ENCODE data around the gene PTRH2. TPM values are rescaled to one million over a fixed set of nuclear protein-coding genes. Genes with fewer than 3 reads are reported as not detected.

PTRH2 gene
- total RNA-seq, 1 donor from 2014 or later, result 29.9 TPM

GRCh38 chr17:59652119-59652518 is 55.1 kb downstream of the PTRH2 start:
- Mint-ChIP-seq H3K27me3 (no peaks in the 10 kb centered on the region), H3K9me3 (no peaks in the 10 kb centered on the region), H3K36me3 (ENCODE audit: low read depth) (peaks cover 83% of the 10 kb centered on the region), H3K4me3 (no peak overlapping the region), H3K4me1 (peaks cover 3% of the 10 kb centered on the region), H3K27ac (no peak overlapping the region)
- DNase-seq (no peak), ATAC-seq (ENCODE audit: low read depth) (no peak)
- no peak for TF ChIP-seq CTCF (IDR thresholded peaks at IDR 0.05)
- intact Hi-C loops (cut with micrococcal nuclease), result no loop called here
- CTCF ChIA-PET, result no interaction called here
- POLR2A ChIA-PET, result no interaction called here

GRCh38 chr17:59651346-59651745 is 55.9 kb downstream of the PTRH2 start:
- ATAC-seq (ENCODE audit: low read depth) (no peak), DNase-seq (no peak)
- Mint-ChIP-seq H3K4me3 (no peak overlapping the region), H3K27me3 (no peaks in the 10 kb centered on the region), H3K36me3 (ENCODE audit: low read depth) (peaks cover 84% of the 10 kb centered on the region), H3K27ac (no peak overlapping the region), H3K9me3 (no peaks in the 10 kb centered on the region), H3K4me1 (peaks cover 7% of the 10 kb centered on the region)
- CTCF ChIA-PET, result no interaction called here
- intact Hi-C loops (cut with micrococcal nuclease), result no loop called here
- POLR2A ChIA-PET, result no interaction called here
- no peak for TF ChIP-seq CTCF (IDR thresholded peaks at IDR 0.05)

GRCh38 chr17:59650642-59651041 is 56.6 kb downstream of the PTRH2 start:
- H3K27me3 Mint-ChIP-seq, result no peaks in the 10 kb centered on the region
- peaks cover 84% of the 10 kb centered on the region for H3K36me3 Mint-ChIP-seq (ENCODE audit: low read depth)
- POLR2A ChIA-PET, result no interaction called here
- intact Hi-C loops (cut with micrococcal nuclease), result no loop called here
- H3K4me3 Mint-ChIP-seq, result no peak overlapping the region
- TF ChIP-seq CTCF (IDR thresholded peaks at IDR 0.05), result no peak
- H3K9me3 Mint-ChIP-seq, result no peaks in the 10 kb centered on the region
- no peak for DNase-seq
- ATAC-seq (ENCODE audit: low read depth), result no peak
- peaks cover 7% of the 10 kb centered on the region for H3K4me1 Mint-ChIP-seq
- no peak overlapping the region for H3K27ac Mint-ChIP-seq
- CTCF ChIA-PET, result no interaction called here

GRCh38 chr17:59649886-59650285 is 57.3 kb downstream of the PTRH2 start:
- intact Hi-C loops (cut with micrococcal nuclease), result no loop called here

More at GRCh38 chr17:59649886-59650285, 57.3 kb downstream of the PTRH2 start:
- no peak overlapping the region for H3K4me3 Mint-ChIP-seq
- DNase-seq (no peak), ATAC-seq (ENCODE audit: low read depth) (no peak)
- no peaks in the 10 kb centered on the region for H3K27me3 Mint-ChIP-seq
- H3K4me1 Mint-ChIP-seq, result peaks cover 10% of the 10 kb centered on the region
- ChIA-PET POLR2A (no interaction called here), CTCF (no interaction called here)
- peaks cover 80% of the 10 kb centered on the region for H3K36me3 Mint-ChIP-seq (ENCODE audit: low read depth)
- no peak for TF ChIP-seq CTCF (IDR thresholded peaks at IDR 0.05)
- H3K9me3 Mint-ChIP-seq, result no peaks in the 10 kb centered on the region
- no peak overlapping the region for H3K27ac Mint-ChIP-seq

Other genes starting within 250 kb of the PTRH2 start
- gene DHX40, start 141.8 kb downstream of the PTRH2 start, total RNA-seq, result 19.1 and 22.6 TPM in 2 replicates
- gene CLTC, start 87.5 kb downstream of the PTRH2 start, total RNA-seq, result 148 and 189 TPM in 2 replicates
- gene VMP1, start 224 bp upstream of the PTRH2 start, total RNA-seq, result 158 and 176 TPM in 2 replicates
- 10.5 and 15.1 TPM in 2 replicates for gene TUBD1, start 185.5 kb upstream of the PTRH2 start, total RNA-seq
- 57.7 and 63.0 TPM in 2 replicates for gene RPS6KB1, start 185.7 kb upstream of the PTRH2 start, total RNA-seq